ENCODE results near the gene CWC25.

GRCh38 chr17:38824899-38825761 lies at the start of gene CWC25:
- TF ChIP-seq CTCF (IDR thresholded peaks at IDR 0.05; ENCODE audit: insufficient read depth, low read depth, low read length) (no peak), EZH2 (IDR thresholded peaks at IDR 0.05; ENCODE audit: insufficient read depth, low read length) (no peak)

Data from astrocyte (in vitro differentiated cells and primary cell).